Activated naive CD8-positive, alpha-beta T cell treated with anti-CD3 and anti-CD28 coated beads for 36 hours (primary cell): ENCODE measurements around the gene SCGN. TPM values are rescaled to one million over a fixed set of nuclear protein-coding genes. Genes with fewer than 3 reads are reported as not detected.

Source experiments
- DNase-seq: peaks from one replicate; pipeline ENCODE4 v3.0.0; 2021
- H3K27ac Mint-ChIP-seq: one replicate; pipeline ENCODE4 v1.8.0; 2022; ENCODE audit warnings: mild to moderate bottlenecking, moderate library complexity, mixed read lengths
- H3K27me3 Mint-ChIP-seq: one replicate; pipeline ENCODE4 v1.8.0; 2022; ENCODE audit warnings: mild to moderate bottlenecking, mixed read lengths
- H3K36me3 Mint-ChIP-seq: one replicate; pipeline ENCODE4 v1.8.0; 2021; ENCODE audit warnings: mild to moderate bottlenecking, mixed read lengths
- H3K4me1 Mint-ChIP-seq: one replicate; pipeline ENCODE4 v1.8.0; 2021; ENCODE audit warnings: mixed read lengths
- H3K4me3 Mint-ChIP-seq: one replicate; pipeline ENCODE4 v1.8.0; 2022; ENCODE audit warnings: mild to moderate bottlenecking, moderate library complexity, mixed read lengths
- H3K9me3 Mint-ChIP-seq: one replicate; pipeline ENCODE4 v1.8.0; 2022; ENCODE audit warnings: mixed read lengths
- total RNA-seq, 2 experiments: library from RNA; stranded (reverse); gene quantifications; one replicate each; pipeline ENCODE4 v1.2.3, GENCODE V29; 2021

Gene SCGN
- total RNA-seq, 2 experiments from 2014 or later = not detected

- H3K9me3 Mint-ChIP-seq = no peaks in the 10 kb centered on the region
- H3K4me1 Mint-ChIP-seq = no peaks in the 10 kb centered on the region
- no peak overlapping the region for H3K27ac Mint-ChIP-seq
- no peak for DNase-seq
- H3K36me3 Mint-ChIP-seq = no peaks in the 10 kb centered on the region
- H3K4me3 Mint-ChIP-seq = no peak overlapping the region
- H3K27me3 Mint-ChIP-seq = peaks cover 34% of the 10 kb centered on the region
Observed at GRCh38 chr6:25691894-25692293, 39.9 kb downstream of the SCGN start.

- Mint-ChIP-seq H3K4me1 (no peaks in the 10 kb centered on the region), H3K27me3 (peaks cover 37% of the 10 kb centered on the region), H3K9me3 (no peaks in the 10 kb centered on the region), H3K4me3 (no peak overlapping the region), H3K36me3 (no peaks in the 10 kb centered on the region), H3K27ac (no peak overlapping the region)
- DNase-seq = no peak
Observed at GRCh38 chr6:25692472-25692871, 40.5 kb downstream of the SCGN start.

GRCh38 chr6:25694366-25694765 lies 42.4 kb downstream of the SCGN start:
- no peaks in the 10 kb centered on the region for H3K36me3 Mint-ChIP-seq
- no peak overlapping the region for H3K4me3 Mint-ChIP-seq
- no peaks in the 10 kb centered on the region for H3K9me3 Mint-ChIP-seq
- H3K27ac Mint-ChIP-seq = no peak overlapping the region
- no peak for DNase-seq
- no peaks in the 10 kb centered on the region for H3K4me1 Mint-ChIP-seq
- peaks cover 31% of the 10 kb centered on the region for H3K27me3 Mint-ChIP-seq

GRCh38 chr6:25695671-25696070 lies 43.7 kb downstream of the SCGN start:
- no peaks in the 10 kb centered on the region for H3K4me1 Mint-ChIP-seq
- H3K36me3 Mint-ChIP-seq = no peaks in the 10 kb centered on the region
- no peaks in the 10 kb centered on the region for H3K9me3 Mint-ChIP-seq
- H3K4me3 Mint-ChIP-seq = no peak overlapping the region
- no peak for DNase-seq
- peaks cover 21% of the 10 kb centered on the region for H3K27me3 Mint-ChIP-seq
- H3K27ac Mint-ChIP-seq = no peak overlapping the region

GRCh38 chr6:25697537-25698340 lies 45.7 kb downstream of the SCGN start:
- no peak for DNase-seq
- Mint-ChIP-seq H3K4me3 (no peak overlapping the region), H3K9me3 (no peaks in the 10 kb centered on the region), H3K4me1 (no peaks in the 10 kb centered on the region), H3K27me3 (peaks cover 13% of the 10 kb centered on the region), H3K36me3 (no peaks in the 10 kb centered on the region), H3K27ac (no peak overlapping the region)

- Mint-ChIP-seq H3K27ac (no peak overlapping the region), H3K27me3 (peaks cover 11% of the 10 kb centered on the region), H3K9me3 (no peaks in the 10 kb centered on the region), H3K4me3 (no peak overlapping the region), H3K36me3 (no peaks in the 10 kb centered on the region), H3K4me1 (no peaks in the 10 kb centered on the region)
- DNase-seq = no peak
Observed at GRCh38 chr6:25698631-25699030, 46.6 kb downstream of the SCGN start.

- Mint-ChIP-seq H3K27ac (no peak overlapping the region), H3K4me1 (no peaks in the 10 kb centered on the region), H3K9me3 (no peaks in the 10 kb centered on the region), H3K27me3 (peaks cover 4% of the 10 kb centered on the region), H3K4me3 (no peak overlapping the region), H3K36me3 (no peaks in the 10 kb centered on the region)
- DNase-seq = no peak
Observed at GRCh38 chr6:25699649-25700048, 47.6 kb downstream of the SCGN start.

GRCh38 chr6:25700761-25701160 lies 48.7 kb downstream of the SCGN start:
- Mint-ChIP-seq H3K4me1 (no peaks in the 10 kb centered on the region), H3K27ac (no peak overlapping the region), H3K4me3 (no peak overlapping the region), H3K9me3 (no peaks in the 10 kb centered on the region), H3K27me3 (peaks cover 6% of the 10 kb centered on the region), H3K36me3 (no peaks in the 10 kb centered on the region)
- no peak for DNase-seq

GRCh38 chr6:25701807-25702206 lies 49.8 kb downstream of the SCGN start:
- DNase-seq = no peak
- no peaks in the 10 kb centered on the region for H3K4me1 Mint-ChIP-seq
- H3K27me3 Mint-ChIP-seq = peaks cover 8% of the 10 kb centered on the region
- H3K9me3 Mint-ChIP-seq = no peaks in the 10 kb centered on the region
- H3K36me3 Mint-ChIP-seq = no peaks in the 10 kb centered on the region
- H3K27ac Mint-ChIP-seq = no peak overlapping the region
- no peak overlapping the region for H3K4me3 Mint-ChIP-seq

- Mint-ChIP-seq H3K36me3 (no peaks in the 10 kb centered on the region), H3K4me3 (no peak overlapping the region), H3K27ac (no peak overlapping the region), H3K4me1 (no peaks in the 10 kb centered on the region), H3K27me3 (peaks cover 5% of the 10 kb centered on the region), H3K9me3 (no peaks in the 10 kb centered on the region)
- no peak for DNase-seq
Observed at GRCh38 chr6:25703005-25703404, 51.0 kb downstream of the SCGN start.

- Mint-ChIP-seq H3K4me3 (no peak overlapping the region), H3K27me3 (peaks cover 5% of the 10 kb centered on the region), H3K27ac (no peak overlapping the region), H3K4me1 (no peaks in the 10 kb centered on the region), H3K9me3 (no peaks in the 10 kb centered on the region), H3K36me3 (no peaks in the 10 kb centered on the region)
- no peak for DNase-seq
Observed at GRCh38 chr6:25704001-25704400, 52.0 kb downstream of the SCGN start.

GRCh38 chr6:25706314-25707014 lies 54.4 kb downstream of the SCGN start:
- Mint-ChIP-seq H3K4me3 (no peak overlapping the region), H3K36me3 (no peaks in the 10 kb centered on the region), H3K27ac (no peak overlapping the region), H3K27me3 (peaks cover 5% of the 10 kb centered on the region), H3K9me3 (no peaks in the 10 kb centered on the region), H3K4me1 (no peaks in the 10 kb centered on the region)
- DNase-seq = no peak

- Mint-ChIP-seq H3K4me1 (no peaks in the 10 kb centered on the region), H3K27ac (no peak overlapping the region), H3K4me3 (no peak overlapping the region), H3K9me3 (no peaks in the 10 kb centered on the region), H3K36me3 (no peaks in the 10 kb centered on the region), H3K27me3 (peaks cover 5% of the 10 kb centered on the region)
- no peak for DNase-seq
Observed at GRCh38 chr6:25709761-25710160, 57.7 kb downstream of the SCGN start.

- H3K27me3 Mint-ChIP-seq = peaks cover 5% of the 10 kb centered on the region
- H3K4me3 Mint-ChIP-seq = no peak overlapping the region
- no peak overlapping the region for H3K27ac Mint-ChIP-seq
- no peak for DNase-seq
- no peaks in the 10 kb centered on the region for H3K9me3 Mint-ChIP-seq
- H3K36me3 Mint-ChIP-seq = no peaks in the 10 kb centered on the region
- no peaks in the 10 kb centered on the region for H3K4me1 Mint-ChIP-seq
Observed at GRCh38 chr6:25710287-25710686, 58.3 kb downstream of the SCGN start.

GRCh38 chr6:25713824-25714223 lies 61.8 kb downstream of the SCGN start:
- no peaks in the 10 kb centered on the region for H3K4me1 Mint-ChIP-seq
- DNase-seq = no peak
- H3K36me3 Mint-ChIP-seq = no peaks in the 10 kb centered on the region
- H3K9me3 Mint-ChIP-seq = no peaks in the 10 kb centered on the region
- no peak overlapping the region for H3K27ac Mint-ChIP-seq
- no peak overlapping the region for H3K4me3 Mint-ChIP-seq
- H3K27me3 Mint-ChIP-seq = peaks cover 5% of the 10 kb centered on the region

GRCh38 chr6:25714765-25715164 lies 62.8 kb downstream of the SCGN start:
- H3K27me3 Mint-ChIP-seq = peaks cover 9% of the 10 kb centered on the region
- no peaks in the 10 kb centered on the region for H3K4me1 Mint-ChIP-seq
- no peak for DNase-seq
- H3K9me3 Mint-ChIP-seq = no peaks in the 10 kb centered on the region
- no peaks in the 10 kb centered on the region for H3K36me3 Mint-ChIP-seq
- H3K4me3 Mint-ChIP-seq = no peak overlapping the region
- H3K27ac Mint-ChIP-seq = no peak overlapping the region
